ENCODE measurements around the gene NMNAT2.
"Not testable (repeated sequence)": the region's sequence is repeated elsewhere in the genome, so short reads cannot be mapped to it uniquely, and the experiment has no call there.

Gene NMNAT2

GRCh38 chr1:183262628-183263200, 155.5 kb downstream of the NMNAT2 start:
- DNase-seq (ENCODE audit: low read depth in 2 of 2): no peak

GRCh38 chr1:183259924-183260323, 158.3 kb downstream of the NMNAT2 start:
- DNase-seq (ENCODE audit: low read depth in 2 of 2): no peak

DNA sequence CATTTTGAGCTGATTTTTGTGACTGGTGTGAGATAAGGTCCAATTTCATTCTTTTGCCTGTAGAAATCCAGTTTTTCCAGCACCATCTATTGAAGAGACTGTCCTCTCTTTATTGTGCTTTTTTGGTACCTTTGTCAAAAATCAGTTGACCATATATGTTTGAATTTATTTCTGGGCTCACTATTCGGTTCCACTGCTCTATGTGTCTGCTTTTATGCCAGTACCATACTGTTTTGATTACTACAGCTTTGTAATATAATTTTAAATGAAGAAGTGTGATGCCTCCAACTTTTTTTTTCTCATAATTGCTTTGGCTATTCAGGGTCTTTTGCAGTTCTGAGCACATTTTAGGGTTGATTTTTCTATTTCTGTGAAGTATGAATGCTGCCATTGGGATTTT, 163.1 kb downstream of the NMNAT2 start:
- no peak for DNase-seq (ENCODE audit: low read depth in 2 of 2)

- DNase-seq (ENCODE audit: low read depth in 2 of 2): no peak
Observed at GRCh38 chr1:183251959-183252450, 166.2 kb downstream of the NMNAT2 start.

- DNase-seq (ENCODE audit: low read depth in 2 of 2): no peak
Observed at GRCh38 chr1:183251101-183251958, 166.8 kb downstream of the NMNAT2 start.

DNA sequence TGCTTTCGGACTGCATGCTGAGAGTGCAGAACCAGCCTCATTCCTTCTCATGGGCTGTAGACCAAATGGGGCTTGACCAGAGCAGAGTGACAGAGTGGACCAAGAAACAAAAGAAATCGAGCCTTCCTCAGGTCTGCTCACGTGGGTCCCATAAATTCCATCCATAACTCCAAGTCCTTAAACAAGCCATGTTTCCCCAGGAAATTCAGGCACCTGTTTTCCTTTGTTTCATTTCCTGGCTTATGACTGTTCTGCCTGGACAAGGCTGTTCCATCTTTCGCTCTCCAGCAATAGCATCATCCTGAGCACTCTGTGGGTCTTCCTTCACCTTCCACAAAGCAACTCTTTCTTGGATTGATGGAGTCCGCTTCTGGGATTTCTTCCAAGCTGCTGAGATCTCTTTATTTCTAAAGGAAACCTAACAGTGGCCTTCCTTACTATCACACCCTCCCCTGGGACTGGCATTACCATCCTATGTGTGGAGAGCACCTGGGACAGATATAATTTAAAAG, 168.2 kb downstream of the NMNAT2 start:
- no peak for DNase-seq (ENCODE audit: low read depth in 2 of 2)

DNA sequence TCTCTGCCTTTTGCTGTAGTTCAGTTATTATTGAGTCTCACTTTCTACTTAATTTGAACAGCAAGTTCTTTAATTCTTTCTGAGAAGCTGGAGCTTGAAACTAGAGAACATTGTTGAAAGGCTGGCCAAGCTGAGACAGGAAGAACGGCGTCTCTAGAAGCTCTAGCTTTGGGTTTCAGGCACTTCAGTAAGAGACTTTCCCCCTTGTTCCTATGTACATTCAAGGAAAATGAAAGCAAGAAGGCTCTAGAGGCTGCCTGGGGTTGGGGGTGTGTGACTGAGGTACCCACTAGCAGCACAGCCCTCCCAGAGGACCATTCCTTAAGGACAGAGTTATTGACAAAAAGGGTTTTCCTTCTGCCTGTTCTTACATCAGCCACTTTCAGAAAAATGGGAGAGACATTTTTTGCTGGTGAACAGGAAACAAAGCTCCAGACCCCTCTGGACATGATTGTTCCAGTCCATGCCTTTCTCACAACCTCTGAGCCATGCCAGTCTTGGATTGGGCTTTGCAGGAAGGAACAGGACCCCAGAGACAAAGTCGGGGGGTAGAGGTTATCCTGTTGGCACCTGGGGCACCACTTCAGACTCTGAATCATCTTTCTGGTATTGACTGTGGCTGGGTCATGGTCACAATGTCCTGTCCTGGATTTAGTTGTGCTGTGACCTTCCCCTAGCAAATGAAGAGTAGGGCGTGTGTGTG, 169.0 kb downstream of the NMNAT2 start:
- DNase-seq (ENCODE audit: low read depth in 2 of 2): no peak

GRCh38 chr1:183247931-183248330, 170.2 kb downstream of the NMNAT2 start:
- DNase-seq (ENCODE audit: low read depth in 2 of 2): no peak

GRCh38 chr1:183247484-183247883, 170.7 kb downstream of the NMNAT2 start:
- DNase-seq (ENCODE audit: low read depth in 2 of 2): no peak

GRCh38 chr1:183247066-183247465, 171.1 kb downstream of the NMNAT2 start:
- DNase-seq (ENCODE audit: low read depth in 2 of 2): no peak

- DNase-seq (ENCODE audit: low read depth in 2 of 2): no peak
Observed at GRCh38 chr1:183246436-183246835, 171.7 kb downstream of the NMNAT2 start.

DNA sequence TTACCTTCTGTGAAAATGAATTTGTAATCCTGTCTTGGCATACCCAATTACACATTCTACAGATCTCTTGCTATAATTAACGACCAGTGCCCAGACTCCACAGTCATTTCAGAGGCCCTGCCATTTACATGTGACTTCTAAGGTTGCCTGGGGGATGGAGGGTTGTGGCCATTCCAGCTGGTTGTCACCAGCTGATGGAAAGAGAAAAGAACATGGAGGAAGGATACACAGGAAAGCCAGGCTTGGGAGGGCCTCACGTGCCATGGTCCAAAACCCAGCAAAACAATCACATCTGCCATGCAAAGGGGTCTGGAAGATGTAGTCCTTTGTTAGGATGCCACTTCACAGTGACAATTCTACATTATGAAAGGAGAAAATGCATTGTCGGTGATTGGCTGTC, 172.8 kb downstream of the NMNAT2 start:
- no peak for DNase-seq (ENCODE audit: low read depth in 2 of 2)

- no peak for DNase-seq (ENCODE audit: low read depth in 2 of 2)
Observed at GRCh38 chr1:183244466-183244865, 173.7 kb downstream of the NMNAT2 start.

DNA sequence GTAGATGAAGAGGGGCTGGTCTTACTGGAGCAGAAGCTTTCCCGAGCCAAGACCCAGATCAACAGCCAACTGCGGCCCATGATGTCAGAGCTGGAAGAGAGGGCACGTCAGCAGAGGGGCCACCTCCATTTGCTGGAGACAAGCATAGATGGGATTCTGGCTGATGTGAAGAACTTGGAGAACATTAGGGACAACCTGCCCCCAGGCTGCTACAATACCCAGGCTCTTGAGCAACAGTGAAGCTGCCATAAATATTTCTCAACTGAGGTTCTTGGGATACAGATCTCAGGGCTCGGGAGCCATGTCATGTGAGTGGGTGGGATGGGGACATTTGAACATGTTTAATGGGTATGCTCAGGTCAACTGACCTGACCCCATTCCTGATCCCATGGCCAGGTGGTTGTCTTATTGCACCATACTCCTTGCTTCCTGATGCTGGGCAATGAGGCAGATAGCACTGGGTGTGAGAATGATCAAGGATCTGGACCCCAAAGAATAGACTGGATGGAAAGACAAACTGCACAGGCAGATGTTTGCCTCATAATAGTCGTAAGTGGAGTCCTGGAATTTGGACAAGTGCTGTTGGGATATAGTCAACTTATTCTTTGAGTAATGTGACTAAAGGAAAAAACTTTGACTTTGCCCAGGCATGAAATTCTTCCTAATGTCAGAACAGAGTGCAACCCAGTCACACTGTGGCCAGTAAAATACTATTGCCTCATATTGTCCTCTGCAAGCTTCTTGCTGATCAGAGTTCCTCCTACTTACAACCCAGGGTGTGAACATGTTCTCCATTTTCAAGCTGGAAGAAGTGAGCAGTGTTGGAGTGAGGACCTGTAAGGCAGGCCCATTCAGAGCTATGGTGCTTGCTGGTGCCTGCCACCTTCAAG, 174.8 kb downstream of the NMNAT2 start:
- DNase-seq (ENCODE audit: low read depth in 2 of 2): no peak

DNA sequence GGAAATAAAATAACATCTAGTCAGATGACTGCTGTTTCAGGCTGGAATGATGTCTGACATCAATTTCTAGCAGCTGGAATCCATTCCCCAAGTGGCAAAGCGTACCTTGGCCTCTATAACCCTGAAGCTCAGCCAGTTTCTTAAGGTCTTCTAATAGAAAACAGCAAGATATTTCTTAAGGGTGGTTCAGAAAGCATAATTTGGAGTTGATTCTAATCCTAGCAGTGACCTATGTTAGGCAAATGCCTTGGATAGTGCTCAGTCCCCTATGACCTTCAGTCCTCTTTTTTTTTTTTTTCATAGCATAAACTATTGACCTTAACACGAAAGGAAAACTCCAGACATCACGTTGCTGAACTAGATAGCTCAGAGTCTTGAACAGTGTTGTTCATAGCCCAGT, 175.6 kb downstream of the NMNAT2 start:
- no peak for DNase-seq (ENCODE audit: low read depth in 2 of 2)

- no peak for DNase-seq (ENCODE audit: low read depth in 2 of 2)
Observed at GRCh38 chr1:183241471-183241870, 176.7 kb downstream of the NMNAT2 start.

DNA sequence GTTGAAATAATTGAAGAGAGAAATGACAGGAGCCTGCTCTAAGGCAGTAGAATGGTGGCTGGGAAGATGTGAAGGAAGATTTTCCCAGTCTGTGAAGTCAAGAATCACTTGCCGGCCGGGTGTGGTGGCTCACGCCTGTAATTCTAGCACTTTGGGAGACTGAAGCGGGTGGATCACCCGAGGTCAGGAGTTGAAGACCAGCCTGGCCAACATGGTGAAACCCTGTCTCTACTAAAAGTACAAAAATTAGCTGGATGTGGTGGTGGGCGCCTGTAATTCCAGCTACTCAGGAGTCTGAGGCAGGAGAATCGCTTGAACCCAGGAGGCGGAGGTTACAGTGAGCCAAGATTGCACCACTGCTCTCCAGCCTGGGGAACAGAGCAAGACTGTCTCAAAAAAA, 177.3 kb downstream of the NMNAT2 start:
- DNase-seq (ENCODE audit: low read depth in 2 of 2): not testable (repeated sequence)

DNA sequence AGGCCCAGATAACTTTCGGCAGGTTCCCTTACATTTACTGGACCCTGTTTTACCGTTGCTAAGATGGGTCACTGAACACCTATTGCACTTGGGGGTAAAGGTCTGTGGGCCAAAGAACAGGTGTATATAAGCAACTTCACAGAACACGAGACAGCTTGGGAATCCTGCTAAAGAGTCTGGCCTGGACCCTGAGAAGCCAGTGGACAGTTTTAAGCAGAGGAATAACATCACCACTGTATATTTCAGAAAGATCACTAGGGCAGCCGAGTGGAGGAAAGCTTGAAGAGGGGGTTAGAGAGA, 177.7 kb downstream of the NMNAT2 start:
- DNase-seq (ENCODE audit: low read depth in 2 of 2): no peak

DNA sequence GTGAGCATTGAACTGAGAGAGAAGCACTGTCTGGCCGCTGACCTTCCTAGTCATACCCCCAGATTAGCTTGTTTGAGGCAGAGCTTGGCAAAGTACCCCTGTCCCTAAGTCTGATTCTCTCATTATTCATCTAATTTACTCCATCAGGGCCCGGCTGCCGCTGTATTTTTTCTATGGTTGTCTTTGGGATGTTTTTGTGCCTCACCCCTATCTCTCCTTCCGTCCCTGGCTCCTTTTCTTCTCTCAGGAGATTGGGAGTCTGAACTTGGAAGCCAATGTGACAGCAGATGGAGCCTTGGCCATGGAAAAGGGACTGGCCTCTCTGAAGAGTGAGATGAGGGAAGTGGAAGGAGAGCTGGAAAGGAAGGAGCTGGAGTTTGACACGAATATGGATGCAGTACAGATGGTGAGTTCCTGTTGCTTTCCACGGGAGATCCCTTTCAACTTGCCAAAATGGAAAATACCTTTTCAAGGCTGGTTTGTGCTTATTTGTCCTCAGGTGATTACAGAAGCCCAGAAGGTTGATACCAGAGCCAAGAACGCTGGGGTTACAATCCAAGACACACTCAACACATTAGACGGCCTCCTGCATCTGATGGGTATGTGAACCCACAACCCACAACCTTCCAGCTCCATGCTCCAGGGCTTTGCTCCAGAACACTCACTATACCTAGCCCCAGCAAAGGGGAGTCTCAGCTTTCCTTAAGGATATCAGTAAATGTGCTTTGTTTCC, 178.2 kb downstream of the NMNAT2 start:
- DNase-seq (ENCODE audit: low read depth in 2 of 2): no peak

GRCh38 chr1:183239220-183239742, 178.9 kb downstream of the NMNAT2 start:
- no peak for DNase-seq (ENCODE audit: low read depth in 2 of 2)

GRCh38 chr1:183238071-183238470, 180.1 kb downstream of the NMNAT2 start:
- no peak for DNase-seq (ENCODE audit: low read depth in 2 of 2)
